Activated B cell treated with CpG ODN at 0.5 μM for 24 hours (primary cell): ENCODE measurements around the gene SOX6. TPM values are rescaled to one million over a fixed set of nuclear protein-coding genes. Genes with fewer than 3 reads are reported as not detected.
"Not testable (repeated sequence)": the region's sequence is repeated elsewhere in the genome, so short reads cannot be mapped to it uniquely, and the experiment has no call there.

Source experiments
- ATAC-seq: fragments of 200-7000 bp; cut with Tn5 transposase; one replicate; pipeline ENCODE4 v1.10.0; 2021; ENCODE audit warnings: low read depth, mild to moderate bottlenecking, moderate library complexity
- CTCF ChIA-PET: fragments of 350-600 bp; sonication (Branson Sonifier 250); formaldehyde crosslinking; loops from one replicate; lab custom pipeline; 2021; ENCODE audit warnings: antibody characterized with exemption; lab: Charles Lee
- POLR2A ChIA-PET: fragments of 350-600 bp; sonication (Branson Sonifier 250); formaldehyde crosslinking; loops from one replicate; lab custom pipeline; 2021; ENCODE audit warnings: antibody characterized with exemption; lab: Charles Lee
- DNase-seq: peaks from one replicate; pipeline ENCODE4 v3.0.0; 2022
- H3K27ac Mint-ChIP-seq: one replicate; pipeline ENCODE4 v1.8.0; 2020; ENCODE audit warnings: mixed read lengths
- H3K27me3 Mint-ChIP-seq: one replicate; pipeline ENCODE4 v1.8.0; 2021; ENCODE audit warnings: mixed read lengths
- H3K36me3 Mint-ChIP-seq: one replicate; pipeline ENCODE4 v1.8.0; 2021; ENCODE audit warnings: low read depth, mixed read lengths
- H3K4me1 Mint-ChIP-seq: one replicate; pipeline ENCODE4 v1.8.0; 2021; ENCODE audit warnings: mixed read lengths
- H3K4me3 Mint-ChIP-seq: one replicate; pipeline ENCODE4 v1.8.0; 2020; ENCODE audit warnings: mild to moderate bottlenecking, mixed read lengths
- H3K9me3 Mint-ChIP-seq: one replicate; pipeline ENCODE4 v1.8.0; 2020; ENCODE audit warnings: mixed read lengths
- intact Hi-C: fragments of 100-400 bp; cut with micrococcal nuclease; formaldehyde crosslinking; loops from one replicate; pipeline ENCODE4 v1.15.1; 2024
- total RNA-seq: library from RNA; stranded (reverse); gene quantifications from 2 replicates; pipeline ENCODE4 v1.2.3, GENCODE V29; 2022
- TF ChIP-seq, protein P1 (sequence below): fragments of 200-600 bp; IDR thresholded peaks from one replicate; pipeline ENCODE4 v1.8.0; 2022; ENCODE audit warnings: antibody characterized with exemption, mild to moderate bottlenecking

The SOX6 gene
- total RNA-seq, 1 donor from 2014 or later: not detected

DNA sequence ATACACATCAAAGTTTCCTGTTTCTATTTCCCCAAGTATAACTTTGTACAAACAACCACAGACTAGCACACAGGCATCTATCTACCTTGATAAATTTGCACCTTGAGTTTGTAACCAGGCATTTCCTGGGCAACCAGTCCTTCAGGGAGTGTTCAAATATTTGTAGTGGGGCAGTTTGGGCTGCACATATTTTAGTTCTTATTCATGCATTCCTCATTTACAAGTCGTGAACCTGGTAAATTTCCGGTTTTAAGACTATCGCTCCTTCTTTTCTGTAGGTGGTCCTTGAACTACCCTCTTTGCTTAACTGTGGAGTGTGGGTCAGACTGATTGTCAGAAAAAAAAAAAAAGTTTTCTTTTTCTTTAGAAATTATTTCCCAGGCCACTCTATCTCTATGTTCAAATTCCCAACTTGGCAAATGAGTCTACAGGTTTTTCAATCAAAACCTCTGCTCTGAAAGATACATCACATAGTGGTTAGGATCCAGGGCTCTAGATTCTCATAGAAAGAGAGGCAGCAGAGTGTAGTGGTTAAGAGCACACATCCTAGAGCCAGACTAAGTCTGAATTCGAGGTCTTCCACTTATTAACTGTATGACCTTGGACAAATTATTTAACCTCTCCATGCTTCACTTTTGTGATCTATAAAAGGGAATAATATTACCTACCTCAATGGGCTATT is 201.5 kb downstream of the SOX6 start:
- peaks cover 2% of the 10 kb centered on the region for H3K9me3 Mint-ChIP-seq
- intact Hi-C loops: no loop called here
- ATAC-seq: no peak
- no peaks in the 10 kb centered on the region for H3K36me3 Mint-ChIP-seq
- H3K4me1 Mint-ChIP-seq: no peaks in the 10 kb centered on the region
- H3K4me3 Mint-ChIP-seq: no peak overlapping the region
- POLR2A ChIA-PET: no interaction called here
- H3K27ac Mint-ChIP-seq: no peak overlapping the region
- no peak for DNase-seq
- CTCF ChIA-PET: no interaction called here
- H3K27me3 Mint-ChIP-seq: no peaks in the 10 kb centered on the region
- TF ChIP-seq, protein P1, sequence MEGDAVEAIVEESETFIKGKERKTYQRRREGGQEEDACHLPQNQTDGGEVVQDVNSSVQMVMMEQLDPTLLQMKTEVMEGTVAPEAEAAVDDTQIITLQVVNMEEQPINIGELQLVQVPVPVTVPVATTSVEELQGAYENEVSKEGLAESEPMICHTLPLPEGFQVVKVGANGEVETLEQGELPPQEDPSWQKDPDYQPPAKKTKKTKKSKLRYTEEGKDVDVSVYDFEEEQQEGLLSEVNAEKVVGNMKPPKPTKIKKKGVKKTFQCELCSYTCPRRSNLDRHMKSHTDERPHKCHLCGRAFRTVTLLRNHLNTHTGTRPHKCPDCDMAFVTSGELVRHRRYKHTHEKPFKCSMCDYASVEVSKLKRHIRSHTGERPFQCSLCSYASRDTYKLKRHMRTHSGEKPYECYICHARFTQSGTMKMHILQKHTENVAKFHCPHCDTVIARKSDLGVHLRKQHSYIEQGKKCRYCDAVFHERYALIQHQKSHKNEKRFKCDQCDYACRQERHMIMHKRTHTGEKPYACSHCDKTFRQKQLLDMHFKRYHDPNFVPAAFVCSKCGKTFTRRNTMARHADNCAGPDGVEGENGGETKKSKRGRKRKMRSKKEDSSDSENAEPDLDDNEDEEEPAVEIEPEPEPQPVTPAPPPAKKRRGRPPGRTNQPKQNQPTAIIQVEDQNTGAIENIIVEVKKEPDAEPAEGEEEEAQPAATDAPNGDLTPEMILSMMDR: no peak

DNA sequence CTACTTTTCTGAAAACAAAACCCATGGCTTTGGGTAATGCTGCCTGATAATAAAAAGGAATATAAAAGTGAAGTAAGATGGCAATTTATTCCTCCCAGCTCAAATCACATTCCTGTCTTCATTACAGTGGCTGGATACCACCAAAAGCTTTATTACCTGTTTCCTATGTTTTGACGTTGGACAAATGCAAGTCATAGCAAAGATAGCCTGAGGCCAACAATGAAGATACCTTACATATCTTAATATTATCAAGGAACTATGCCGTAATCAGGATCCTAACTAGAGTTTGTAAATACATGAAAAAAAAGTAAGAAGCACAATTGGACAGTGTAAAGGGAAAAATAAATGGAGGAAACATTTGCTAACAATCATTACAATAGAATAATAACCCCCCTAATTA is 202.4 kb downstream of the SOX6 start:
- no peaks in the 10 kb centered on the region for H3K36me3 Mint-ChIP-seq
- H3K27me3 Mint-ChIP-seq: no peaks in the 10 kb centered on the region
- TF ChIP-seq, protein P1: no peak
- H3K27ac Mint-ChIP-seq: no peak overlapping the region
- intact Hi-C loops: no loop called here
- no peak for ATAC-seq
- POLR2A ChIA-PET: no interaction called here
- H3K9me3 Mint-ChIP-seq: peaks cover 2% of the 10 kb centered on the region
- CTCF ChIA-PET: no interaction called here
- no peak for DNase-seq
- no peaks in the 10 kb centered on the region for H3K4me1 Mint-ChIP-seq
- H3K4me3 Mint-ChIP-seq: no peak overlapping the region

DNA sequence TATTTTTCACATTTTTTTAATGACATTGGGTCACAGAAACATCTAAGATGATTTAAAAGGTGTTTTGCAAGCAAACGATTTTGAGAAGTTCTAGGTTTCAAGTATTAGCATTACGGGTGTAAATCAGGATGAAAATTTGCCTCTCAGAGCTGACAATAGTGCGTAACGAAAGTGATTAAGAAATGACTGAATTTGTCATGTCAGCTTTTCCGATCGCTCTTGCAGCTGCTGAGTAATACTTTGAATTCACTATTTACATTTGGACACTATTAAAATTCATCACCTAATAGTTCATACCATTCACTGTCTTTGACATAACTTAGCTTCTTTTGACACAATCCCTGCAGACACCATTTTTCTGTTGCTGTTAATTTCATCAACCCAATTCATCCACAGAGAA is 205.2 kb downstream of the SOX6 start:
- TF ChIP-seq, protein P1: no peak
- no peak for DNase-seq
- H3K9me3 Mint-ChIP-seq: peaks cover 5% of the 10 kb centered on the region
- no peaks in the 10 kb centered on the region for H3K36me3 Mint-ChIP-seq
- ChIA-PET POLR2A (no interaction called here), CTCF (no interaction called here)
- no peak for ATAC-seq
- no peak overlapping the region for H3K27ac Mint-ChIP-seq
- H3K27me3 Mint-ChIP-seq: no peaks in the 10 kb centered on the region
- intact Hi-C loops: no loop called here
- H3K4me1 Mint-ChIP-seq: no peaks in the 10 kb centered on the region
- H3K4me3 Mint-ChIP-seq: no peak overlapping the region

DNA sequence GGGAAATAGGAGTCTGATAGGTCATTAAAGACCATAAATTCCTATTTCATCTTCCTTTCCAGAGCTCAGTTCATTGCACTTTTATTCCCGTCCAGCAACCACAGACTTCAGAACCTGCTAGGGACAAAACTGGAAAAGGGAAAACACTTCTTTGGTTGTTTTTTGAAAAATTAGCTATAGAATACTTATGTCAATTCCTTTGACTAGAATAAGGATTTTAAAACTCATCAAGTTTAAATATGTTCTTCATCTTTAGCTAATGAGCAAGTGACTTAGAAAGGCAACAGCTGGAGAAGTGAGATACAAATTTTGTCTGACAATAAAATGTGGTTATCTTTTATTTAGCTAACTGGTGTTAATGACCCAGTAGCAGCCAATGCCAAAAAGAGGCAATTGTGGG is 206.9 kb downstream of the SOX6 start:
- Mint-ChIP-seq H3K4me3 (no peak overlapping the region), H3K27me3 (no peaks in the 10 kb centered on the region), H3K4me1 (no peaks in the 10 kb centered on the region), H3K27ac (no peak overlapping the region), H3K36me3 (no peaks in the 10 kb centered on the region), H3K9me3 (peaks cover 5% of the 10 kb centered on the region)
- CTCF ChIA-PET: no interaction called here
- no peak for DNase-seq
- POLR2A ChIA-PET: no interaction called here
- no peak for ATAC-seq
- TF ChIP-seq, protein P1: no peak
- intact Hi-C loops: no loop called here

DNA sequence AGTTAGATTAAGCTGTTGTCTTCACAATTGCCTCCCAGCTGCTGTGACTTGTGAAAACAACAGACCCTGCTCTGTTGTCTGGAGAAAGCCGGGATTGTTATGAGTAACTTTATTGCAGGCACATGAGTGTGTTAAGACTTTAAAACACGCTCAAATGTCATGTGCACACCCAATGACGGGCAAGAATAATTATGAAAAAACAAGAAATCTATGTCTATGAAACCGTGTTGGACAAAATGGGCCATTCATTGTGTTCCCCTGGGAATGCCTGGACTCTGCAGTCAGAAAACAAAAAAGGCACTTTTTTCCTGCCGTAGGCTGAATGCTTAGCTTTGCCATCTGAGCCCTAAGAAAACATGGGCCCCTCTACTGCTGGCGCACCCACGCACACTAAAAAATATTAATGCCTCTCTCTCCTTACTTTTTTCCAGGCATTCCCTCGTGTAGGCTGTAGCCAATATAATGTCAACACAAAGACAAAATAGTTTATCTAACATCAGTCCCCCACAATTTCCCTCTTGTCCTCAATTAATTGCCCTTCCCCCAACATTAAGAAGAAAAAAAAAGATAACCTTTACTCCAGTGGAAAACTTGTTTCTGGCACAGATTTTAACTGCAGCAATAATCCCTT is 207.9 kb downstream of the SOX6 start:
- POLR2A ChIA-PET: no interaction called here

DNA sequence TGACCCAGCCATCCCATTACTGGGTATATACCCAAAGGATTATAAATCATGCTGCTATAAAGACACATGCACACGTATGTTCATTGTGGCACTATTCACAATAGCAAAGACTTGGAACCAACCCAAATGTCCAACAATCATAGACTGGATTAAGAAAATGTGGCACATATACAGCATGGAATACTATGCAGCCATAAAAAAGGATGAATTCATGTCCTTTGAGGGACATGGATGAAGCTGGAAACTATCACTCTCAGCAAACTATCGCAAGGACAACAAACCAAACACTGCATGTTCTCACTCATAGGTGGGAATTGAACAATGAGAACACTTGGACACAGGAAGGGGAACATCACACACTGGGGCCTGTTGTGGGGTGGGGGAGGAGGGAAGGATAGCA is 209.4 kb downstream of the SOX6 start:
- CTCF ChIA-PET, H3K27ac Mint-ChIP-seq, DNase-seq, POLR2A ChIA-PET, H3K4me1 Mint-ChIP-seq, H3K9me3 Mint-ChIP-seq, H3K36me3 Mint-ChIP-seq, intact Hi-C loops, ATAC-seq, H3K27me3 Mint-ChIP-seq, H3K4me3 Mint-ChIP-seq: not testable (repeated sequence)

More for the DNA sequence above, 207.9 kb downstream of the SOX6 start:
- H3K4me1 Mint-ChIP-seq: no peaks in the 10 kb centered on the region
- H3K27me3 Mint-ChIP-seq: no peaks in the 10 kb centered on the region
- peaks cover 7% of the 10 kb centered on the region for H3K9me3 Mint-ChIP-seq
- ATAC-seq (no peak), DNase-seq (no peak)
- H3K27ac Mint-ChIP-seq: no peak overlapping the region
- TF ChIP-seq, protein P1: no peak
- CTCF ChIA-PET: no interaction called here
- H3K4me3 Mint-ChIP-seq: no peak overlapping the region
- no peaks in the 10 kb centered on the region for H3K36me3 Mint-ChIP-seq
- intact Hi-C loops: no loop called here

DNA sequence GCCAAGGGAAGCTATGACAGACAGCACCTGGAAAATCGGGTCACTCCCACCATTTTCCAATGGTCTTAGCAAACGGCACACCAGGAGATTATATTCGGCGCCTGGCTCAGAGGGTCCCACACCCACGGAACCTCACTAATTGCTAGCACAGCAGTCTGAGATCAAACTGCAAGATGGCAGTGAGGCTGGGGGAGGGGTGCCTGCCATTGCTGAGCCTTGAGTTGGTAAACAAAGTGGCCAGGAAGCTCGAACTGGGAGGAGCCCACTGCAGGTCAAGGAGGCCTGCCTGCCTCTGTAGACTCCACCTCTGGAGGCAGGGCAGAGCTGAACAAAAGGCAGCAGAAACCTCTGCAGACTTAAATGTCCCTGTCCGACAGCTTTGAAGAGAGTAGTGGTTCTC is 214.7 kb downstream of the SOX6 start:
- ATAC-seq, H3K4me1 Mint-ChIP-seq, H3K9me3 Mint-ChIP-seq, H3K36me3 Mint-ChIP-seq, H3K27me3 Mint-ChIP-seq, intact Hi-C loops, H3K27ac Mint-ChIP-seq, POLR2A ChIA-PET, H3K4me3 Mint-ChIP-seq, CTCF ChIA-PET, DNase-seq: not testable (repeated sequence)

DNA sequence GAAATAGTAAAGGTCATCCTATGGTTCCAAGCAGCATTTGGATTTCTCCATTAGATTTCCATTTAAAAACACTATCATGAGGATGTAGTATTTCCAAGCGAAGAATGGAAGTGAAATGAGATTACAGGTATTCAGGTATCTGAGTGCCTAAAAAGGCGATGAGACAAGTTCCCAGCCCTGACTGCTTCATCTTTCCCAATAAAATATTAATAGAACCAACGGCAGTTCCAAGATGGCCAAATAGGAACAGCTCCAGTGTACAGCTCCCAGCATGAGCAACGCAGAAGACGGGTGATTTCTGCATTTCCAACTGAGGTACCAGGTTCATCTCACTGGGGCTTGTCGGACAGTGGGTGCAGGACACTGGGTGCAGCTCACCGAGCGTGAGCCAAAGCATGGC is 215.2 kb downstream of the SOX6 start:
- intact Hi-C loops, CTCF ChIA-PET, POLR2A ChIA-PET, ATAC-seq, H3K4me3 Mint-ChIP-seq, DNase-seq, H3K36me3 Mint-ChIP-seq, H3K9me3 Mint-ChIP-seq, H3K27ac Mint-ChIP-seq, H3K4me1 Mint-ChIP-seq, H3K27me3 Mint-ChIP-seq: not testable (repeated sequence)
